Measurements from ENCODE around the gene PLPP4.

Gene PLPP4

GRCh38 chr10:120521880-120522279 lies 64.9 kb downstream of the PLPP4 start:
- no peak for DNase-seq (ENCODE audit: low read depth)

GRCh38 chr10:120527691-120528090 lies 70.7 kb downstream of the PLPP4 start:
- no peak for DNase-seq (ENCODE audit: low read depth)

GRCh38 chr10:120530699-120531098 lies 73.7 kb downstream of the PLPP4 start:
- DNase-seq (ENCODE audit: low read depth) = no peak

- no peak for DNase-seq (ENCODE audit: low read depth)
Measured at GRCh38 chr10:120538091-120538490, 81.1 kb downstream of the PLPP4 start.

- no peak for DNase-seq (ENCODE audit: low read depth)
Measured at GRCh38 chr10:120539076-120539475, 82.0 kb downstream of the PLPP4 start.

GRCh38 chr10:120540486-120540885 lies 83.5 kb downstream of the PLPP4 start:
- DNase-seq (ENCODE audit: low read depth) = no peak

- no peak for DNase-seq (ENCODE audit: low read depth)
Measured at GRCh38 chr10:120541984-120542383, 85.0 kb downstream of the PLPP4 start.

- DNase-seq (ENCODE audit: low read depth) = no peak
Measured at GRCh38 chr10:120542591-120542990, 85.6 kb downstream of the PLPP4 start.

GRCh38 chr10:120543291-120543690 lies 86.3 kb downstream of the PLPP4 start:
- no peak for DNase-seq (ENCODE audit: low read depth)

GRCh38 chr10:120548210-120548609 lies 91.2 kb downstream of the PLPP4 start:
- no peak for DNase-seq (ENCODE audit: low read depth)

- DNase-seq (ENCODE audit: low read depth) = no peak
Measured at GRCh38 chr10:120552262-120552661, 95.2 kb downstream of the PLPP4 start.

- DNase-seq (ENCODE audit: low read depth) = no peak
Measured at GRCh38 chr10:120553911-120554310, 96.9 kb downstream of the PLPP4 start.

- no peak for DNase-seq (ENCODE audit: low read depth)
Measured at GRCh38 chr10:120555436-120555835, 98.4 kb downstream of the PLPP4 start.

- no peak for DNase-seq (ENCODE audit: low read depth)
Measured at GRCh38 chr10:120555842-120556532, 99.0 kb downstream of the PLPP4 start.

- DNase-seq (ENCODE audit: low read depth) = no peak
Measured at GRCh38 chr10:120557311-120557710, 100.3 kb downstream of the PLPP4 start.

GRCh38 chr10:120559800-120560199 lies 102.8 kb downstream of the PLPP4 start:
- no peak for DNase-seq (ENCODE audit: low read depth)

- no peak for DNase-seq (ENCODE audit: low read depth)
Measured at GRCh38 chr10:120562956-120563355, 105.9 kb downstream of the PLPP4 start.

GRCh38 chr10:120570418-120570817 lies 113.4 kb downstream of the PLPP4 start:
- DNase-seq (ENCODE audit: low read depth) = no peak

GRCh38 chr10:120571266-120571665 lies 114.2 kb downstream of the PLPP4 start:
- no peak for DNase-seq (ENCODE audit: low read depth)

GRCh38 chr10:120572307-120572706 lies 115.3 kb downstream of the PLPP4 start:
- DNase-seq (ENCODE audit: low read depth) = no peak

GRCh38 chr10:120573355-120573754 lies 116.3 kb downstream of the PLPP4 start:
- DNase-seq (ENCODE audit: low read depth) = no peak

GRCh38 chr10:120574981-120575380 lies 118.0 kb downstream of the PLPP4 start:
- no peak for DNase-seq (ENCODE audit: low read depth)

- DNase-seq (ENCODE audit: low read depth) = no peak
Measured at GRCh38 chr10:120575411-120575810, 118.4 kb downstream of the PLPP4 start.

- no peak for DNase-seq (ENCODE audit: low read depth)
Measured at GRCh38 chr10:120578134-120578533, 121.1 kb downstream of the PLPP4 start.

All from fibroblast of the conjunctiva (primary cell).